Osteocyte (in vitro differentiated cells): ENCODE results near the gene MIOX. TPM values are rescaled to one million over a fixed set of nuclear protein-coding genes. Genes with fewer than 3 reads are reported as not detected.

Source experiments
- DNase-seq: peaks from one replicate; pipeline ENCODE4 v3.0.0; 2021; ENCODE audit warnings: mixed read lengths; ENCODE audit not compliant: unreplicated experiment; ENCODE audit errors: extremely low spot score
- H3K27ac Mint-ChIP-seq: one replicate; pipeline ENCODE4 v1.8.0; 2021; ENCODE audit warnings: mild to moderate bottlenecking, mixed read lengths; ENCODE audit not compliant: unreplicated experiment
- H3K27me3 Mint-ChIP-seq: one replicate; pipeline ENCODE4 v1.8.0; 2021; ENCODE audit warnings: mixed read lengths; ENCODE audit not compliant: unreplicated experiment
- H3K36me3 Mint-ChIP-seq: one replicate; pipeline ENCODE4 v1.8.0; 2021; ENCODE audit warnings: mixed read lengths; ENCODE audit not compliant: unreplicated experiment
- H3K4me1 Mint-ChIP-seq: one replicate; pipeline ENCODE4 v1.8.0; 2021; ENCODE audit warnings: mixed read lengths; ENCODE audit not compliant: unreplicated experiment
- H3K4me3 Mint-ChIP-seq: one replicate; pipeline ENCODE4 v1.8.0; 2021; ENCODE audit warnings: mild to moderate bottlenecking, moderate library complexity, mixed read lengths; ENCODE audit not compliant: unreplicated experiment
- H3K9me3 Mint-ChIP-seq: one replicate; pipeline ENCODE4 v1.8.0; 2021; ENCODE audit warnings: mixed read lengths; ENCODE audit not compliant: unreplicated experiment
- CTCF ChIP-seq: fragments of 200-600 bp; sonication (generic); IDR thresholded peaks from 2 replicates; pipeline ENCODE4 v1.5.0; 2021; ENCODE audit warnings: antibody characterized with exemption, mild to moderate bottlenecking, moderate library complexity
- total RNA-seq: library from RNA; stranded (reverse); gene quantifications from 2 replicates; pipeline ENCODE4 v1.2.1, GENCODE V29; 2021

Gene MIOX
- total RNA-seq, 1 donor from 2014 or later, result 1.5 TPM

- peaks cover 1% of the 10 kb centered on the region for H3K36me3 Mint-ChIP-seq
- TF ChIP-seq CTCF, result no peak
- DNase-seq, result no peak
- H3K27me3 Mint-ChIP-seq, result no peaks in the 10 kb centered on the region
- no peak overlapping the region for H3K4me3 Mint-ChIP-seq
- peaks cover 16% of the 10 kb centered on the region for H3K4me1 Mint-ChIP-seq
- no peaks in the 10 kb centered on the region for H3K9me3 Mint-ChIP-seq
- H3K27ac Mint-ChIP-seq, result no peak overlapping the region
Measured at GRCh38 chr22:50504369-50505211, 17.9 kb downstream of the MIOX start.

GRCh38 chr22:50505276-50505775 is 18.7 kb downstream of the MIOX start:
- Mint-ChIP-seq H3K9me3 (no peaks in the 10 kb centered on the region), H3K4me3 (no peak overlapping the region), H3K36me3 (peaks cover 1% of the 10 kb centered on the region), H3K27me3 (no peaks in the 10 kb centered on the region), H3K4me1 (peaks cover 16% of the 10 kb centered on the region), H3K27ac (no peak overlapping the region)
- no peak for TF ChIP-seq CTCF
- no peak for DNase-seq

- Mint-ChIP-seq H3K4me3 (peak overlapping the region; percentile 93), H3K9me3 (no peaks in the 10 kb centered on the region), H3K27ac (no peak overlapping the region), H3K27me3 (no peaks in the 10 kb centered on the region), H3K36me3 (no peaks in the 10 kb centered on the region), H3K4me1 (peaks cover 16% of the 10 kb centered on the region)
- DNase-seq, result no peak
- TF ChIP-seq CTCF, result no peak
Measured at GRCh38 chr22:50505776-50506610, 19.3 kb downstream of the MIOX start.

GRCh38 chr22:50506611-50507420 is 20.2 kb downstream of the MIOX start:
- TF ChIP-seq CTCF, result no peak
- no peaks in the 10 kb centered on the region for H3K27me3 Mint-ChIP-seq

More at GRCh38 chr22:50506611-50507420, 20.2 kb downstream of the MIOX start:
- peaks cover 16% of the 10 kb centered on the region for H3K4me1 Mint-ChIP-seq
- no peaks in the 10 kb centered on the region for H3K9me3 Mint-ChIP-seq
- peak overlapping the region; percentile 80 for H3K27ac Mint-ChIP-seq
- no peaks in the 10 kb centered on the region for H3K36me3 Mint-ChIP-seq
- H3K4me3 Mint-ChIP-seq, result peak overlapping the region; percentile 93
- DNase-seq, result no peak
